ENCODE results near the gene AKIP1. TPM values are rescaled to one million over a fixed set of nuclear protein-coding genes. Genes with fewer than 3 reads are reported as not detected.

The AKIP1 gene
- total RNA-seq, 1 donor from 2014 or later = 16.7 TPM

GRCh38 chr11:8927233-8927632 lies 16.2 kb downstream of the AKIP1 start:
- intact Hi-C loops (cut with DNase I) = no loop called here
- DNase-seq (ENCODE audit: extremely low spot score in 2 of 2) = peak in 1 of 2 donors; percentile 85
- TF ChIP-seq POLR2A (IDR thresholded peaks at IDR 0.05) (no peak), POLR2AphosphoS5 (IDR thresholded peaks at IDR 0.05; ENCODE audit: insufficient read depth in 1 of 2, low read depth in 1 of 2) (no peak)
- TF ChIP-seq, protein P1, sequence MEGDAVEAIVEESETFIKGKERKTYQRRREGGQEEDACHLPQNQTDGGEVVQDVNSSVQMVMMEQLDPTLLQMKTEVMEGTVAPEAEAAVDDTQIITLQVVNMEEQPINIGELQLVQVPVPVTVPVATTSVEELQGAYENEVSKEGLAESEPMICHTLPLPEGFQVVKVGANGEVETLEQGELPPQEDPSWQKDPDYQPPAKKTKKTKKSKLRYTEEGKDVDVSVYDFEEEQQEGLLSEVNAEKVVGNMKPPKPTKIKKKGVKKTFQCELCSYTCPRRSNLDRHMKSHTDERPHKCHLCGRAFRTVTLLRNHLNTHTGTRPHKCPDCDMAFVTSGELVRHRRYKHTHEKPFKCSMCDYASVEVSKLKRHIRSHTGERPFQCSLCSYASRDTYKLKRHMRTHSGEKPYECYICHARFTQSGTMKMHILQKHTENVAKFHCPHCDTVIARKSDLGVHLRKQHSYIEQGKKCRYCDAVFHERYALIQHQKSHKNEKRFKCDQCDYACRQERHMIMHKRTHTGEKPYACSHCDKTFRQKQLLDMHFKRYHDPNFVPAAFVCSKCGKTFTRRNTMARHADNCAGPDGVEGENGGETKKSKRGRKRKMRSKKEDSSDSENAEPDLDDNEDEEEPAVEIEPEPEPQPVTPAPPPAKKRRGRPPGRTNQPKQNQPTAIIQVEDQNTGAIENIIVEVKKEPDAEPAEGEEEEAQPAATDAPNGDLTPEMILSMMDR (IDR thresholded peaks at IDR 0.05) = no peak

DNA sequence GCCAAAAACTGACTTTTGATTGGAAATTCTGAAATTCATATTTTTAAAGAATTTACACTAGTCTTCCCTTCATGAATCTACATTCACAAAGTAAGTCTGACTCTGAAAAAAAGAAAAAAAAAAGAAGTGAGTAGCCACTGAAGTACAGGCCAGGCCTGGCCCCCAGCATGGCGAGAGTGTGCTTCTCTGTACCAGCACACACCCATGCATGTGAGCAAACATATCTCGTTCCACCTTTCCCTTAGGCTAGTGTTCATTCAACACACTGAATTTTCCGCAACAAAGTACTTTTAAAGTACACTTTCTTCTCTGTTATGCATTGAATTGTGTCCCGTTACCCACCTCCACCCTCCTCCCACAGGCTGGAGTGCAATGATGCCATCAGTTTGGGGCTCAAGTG lies 17.2 kb downstream of the AKIP1 start:
- no peaks in the 10 kb centered on the region for H3K36me3 ChIP-seq
- H3K4me3 ChIP-seq = no peak overlapping the region
- TF ChIP-seq, protein P1 (IDR thresholded peaks at IDR 0.05) = no peak
- TF ChIP-seq POLR2A (IDR thresholded peaks at IDR 0.05) (no peak), POLR2AphosphoS5 (IDR thresholded peaks at IDR 0.05; ENCODE audit: insufficient read depth in 1 of 2, low read depth in 1 of 2) (no peak)
- H3K4me1 ChIP-seq = no peaks in the 10 kb centered on the region
- H3K27me3 ChIP-seq = no peaks in the 10 kb centered on the region
- DNase-seq (ENCODE audit: extremely low spot score in 2 of 2) = no peak
- H3K9me3 ChIP-seq = no peaks in the 10 kb centered on the region
- no peak overlapping the region for H3K27ac ChIP-seq
- intact Hi-C loops (cut with DNase I) = no loop called here

More at GRCh38 chr11:8927233-8927632, 16.2 kb downstream of the AKIP1 start:
- Histone ChIP-seq H3K27ac (no peak overlapping the region), H3K4me1 (no peaks in the 10 kb centered on the region), H3K9me3 (no peaks in the 10 kb centered on the region), H3K27me3 (no peaks in the 10 kb centered on the region), H3K36me3 (peaks cover 0 to 4% of the 10 kb centered on the region in 2 donors), H3K4me3 (no peak overlapping the region)

DNA sequence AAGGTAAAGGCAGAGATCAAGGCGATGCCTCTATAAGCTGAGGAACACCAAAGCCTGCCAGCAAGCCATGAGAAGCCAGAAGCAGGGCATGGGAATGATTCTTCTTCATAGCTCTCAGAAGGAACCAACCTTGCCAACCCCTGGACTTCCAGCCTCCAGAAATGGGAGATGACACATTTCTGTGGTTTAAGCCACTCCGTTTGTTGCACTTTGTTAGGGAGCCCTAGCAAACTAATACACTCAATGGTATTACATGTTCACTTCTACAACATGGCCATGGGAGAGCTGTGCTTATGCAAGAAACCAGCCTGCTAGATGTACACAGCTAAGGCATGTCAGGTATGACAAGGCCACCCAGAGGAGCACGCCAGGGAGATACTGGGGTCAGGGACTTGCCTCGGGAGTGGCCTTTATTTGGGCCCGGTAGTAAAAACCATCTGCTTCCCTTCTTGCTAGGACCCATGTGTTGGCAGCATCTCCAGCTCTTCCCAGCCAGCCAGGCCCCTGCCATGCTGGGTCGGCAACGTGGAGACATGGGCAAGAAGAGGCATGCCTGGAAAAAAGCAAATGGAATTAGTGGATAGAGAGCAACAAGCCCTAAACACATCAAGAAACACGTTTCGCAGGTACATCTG lies 18.1 kb downstream of the AKIP1 start:
- Histone ChIP-seq H3K4me1 (no peaks in the 10 kb centered on the region), H3K36me3 (no peaks in the 10 kb centered on the region), H3K27me3 (no peaks in the 10 kb centered on the region), H3K27ac (no peak overlapping the region), H3K9me3 (no peaks in the 10 kb centered on the region), H3K4me3 (no peak overlapping the region)
- peak in 1 of 2 donors; percentile 79 for DNase-seq (ENCODE audit: extremely low spot score in 2 of 2)
- TF ChIP-seq POLR2A (IDR thresholded peaks at IDR 0.05) = no peak
- TF ChIP-seq POLR2AphosphoS5 (IDR thresholded peaks at IDR 0.05; ENCODE audit: insufficient read depth in 1 of 2, low read depth in 1 of 2) = no peak
- TF ChIP-seq, protein P1 (IDR thresholded peaks at IDR 0.05) = no peak
- intact Hi-C loops (cut with DNase I) = no loop called here

DNA sequence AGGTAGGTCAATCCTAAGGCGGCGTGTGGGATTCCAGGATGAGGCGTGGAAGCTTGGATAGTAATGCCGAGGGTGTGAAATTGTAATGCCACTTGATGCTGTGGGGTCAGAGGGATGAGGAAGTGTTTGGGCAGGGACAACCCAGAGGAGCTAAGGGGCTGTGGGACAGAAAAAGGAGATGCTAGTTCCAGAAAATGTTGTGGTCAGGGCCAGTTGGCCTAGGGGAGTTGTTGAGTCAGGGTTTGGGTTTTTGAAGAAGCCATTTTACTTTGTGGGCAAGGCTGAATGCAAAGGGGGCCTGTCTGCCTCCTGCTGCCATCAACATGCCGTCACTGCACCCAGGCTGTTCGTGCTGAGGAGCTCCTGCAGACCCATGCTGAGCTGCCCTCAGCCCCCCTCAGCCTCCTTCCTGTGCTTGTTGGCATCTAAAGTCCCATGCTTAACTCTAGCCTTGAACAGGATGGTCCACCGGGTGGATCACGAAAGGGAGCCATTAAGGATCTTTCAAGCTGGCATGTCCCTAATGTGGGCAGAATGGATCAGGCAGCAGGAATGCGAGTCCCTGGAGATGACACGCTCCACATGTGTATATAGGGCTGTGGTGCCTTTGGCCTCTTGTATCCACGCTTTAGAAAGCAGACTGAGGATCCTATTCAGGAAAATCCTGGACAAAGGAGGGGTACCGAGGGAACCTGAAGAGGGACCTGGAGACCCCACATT lies 19.6 kb downstream of the AKIP1 start:
- no peaks in the 10 kb centered on the region for H3K27me3 ChIP-seq
- intact Hi-C loops (cut with DNase I) = no loop called here
- H3K9me3 ChIP-seq = no peaks in the 10 kb centered on the region
- H3K36me3 ChIP-seq = no peaks in the 10 kb centered on the region
- no peak overlapping the region for H3K27ac ChIP-seq
- DNase-seq (ENCODE audit: extremely low spot score in 2 of 2) = no peak
- H3K4me1 ChIP-seq = no peaks in the 10 kb centered on the region
- H3K4me3 ChIP-seq = no peak overlapping the region
- TF ChIP-seq, protein P1 (IDR thresholded peaks at IDR 0.05) = no peak

DNA sequence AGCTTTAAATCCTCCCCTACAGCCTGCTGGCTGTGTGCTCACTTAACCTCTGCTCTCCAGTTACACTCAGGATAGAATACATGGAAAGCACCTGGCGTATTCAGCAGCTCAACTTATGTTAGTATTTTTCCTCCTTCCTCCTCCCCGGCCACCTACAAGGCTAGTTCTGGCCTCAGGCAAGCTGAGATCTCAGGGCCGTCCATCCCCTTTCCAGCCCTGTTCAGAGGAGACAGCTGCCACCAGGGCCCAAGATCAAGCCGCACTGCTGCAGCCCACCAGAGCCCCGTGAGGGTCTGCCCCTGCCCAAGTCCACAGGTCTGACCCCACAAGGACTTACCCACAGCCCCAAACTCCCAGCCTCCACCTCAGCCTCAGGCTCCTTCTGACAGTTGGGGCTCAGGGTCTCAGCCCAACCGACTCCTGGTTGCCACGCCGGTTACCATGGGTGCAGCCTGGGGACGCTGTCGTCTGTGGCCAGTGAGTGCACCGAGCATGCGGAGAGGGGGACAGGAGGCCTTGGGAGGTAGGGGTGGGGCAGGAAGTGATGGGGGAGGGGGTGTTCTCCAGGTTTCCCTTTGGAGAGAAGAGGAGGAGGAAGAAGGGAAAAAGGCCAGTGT lies 21.7 kb downstream of the AKIP1 start, which contains the start of gene C11orf16:
C11orf16 (minus strand) TSS at position 384 of the 617 bp plus-strand sequence. CDS start 639 bp downstream, outside the sequence.
- TF ChIP-seq, protein P1 (IDR thresholded peaks at IDR 0.05) = no peak
- TF ChIP-seq POLR2AphosphoS5 (IDR thresholded peaks at IDR 0.05; ENCODE audit: insufficient read depth in 1 of 2, low read depth in 1 of 2) (no peak), POLR2A (IDR thresholded peaks at IDR 0.05) (no peak)
- intact Hi-C loops (cut with DNase I) = no loop called here
- H3K36me3 ChIP-seq = no peaks in the 10 kb centered on the region

More for the DNA sequence above, 21.7 kb downstream of the AKIP1 start, which contains the start of gene C11orf16:
- Histone ChIP-seq H3K9me3 (no peaks in the 10 kb centered on the region), H3K27ac (no peak within 1 kb of the TSS), H3K4me3 (no peak within 1 kb of the TSS), H3K4me1 (no peaks in the 10 kb centered on the region), H3K27me3 (no peaks in the 10 kb centered on the region)
- no peak for DNase-seq (ENCODE audit: extremely low spot score in 2 of 2)

All from vagina (tissue), 2 donors.